GM19468 (cell line): ENCODE data around the gene FGD1.

Experiments
- ATAC-seq: cut with Tn5 transposase; IDR thresholded peaks from one replicate; pipeline ENCODE4 v1.9.1; 2021; ENCODE audit warnings: mild to moderate bottlenecking, moderate library complexity, moderate number of reproducible peaks; ENCODE audit not compliant: unreplicated experiment; ENCODE audit errors: extremely low read depth

Gene FGD1

DNA sequence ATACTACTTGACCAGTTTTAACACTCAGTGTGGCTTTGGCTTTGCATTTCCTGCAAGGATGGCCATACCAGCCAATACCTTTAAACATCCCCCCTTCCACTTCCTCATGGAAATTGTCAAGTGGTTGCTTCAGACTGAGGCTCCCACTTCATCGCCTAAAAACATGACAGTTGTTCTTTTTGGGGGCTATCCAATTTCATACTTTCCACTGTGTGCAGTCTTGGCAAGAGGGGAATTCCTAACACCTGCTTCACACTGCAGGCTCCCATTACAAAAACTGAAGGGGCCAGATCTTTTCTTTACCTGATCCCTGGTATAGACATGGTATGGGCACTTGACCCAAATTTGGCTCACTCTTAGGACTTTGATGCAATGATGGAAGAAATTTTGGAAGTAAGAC, 84.3 kb downstream of the FGD1 start:
- ATAC-seq, result no peak

DNA sequence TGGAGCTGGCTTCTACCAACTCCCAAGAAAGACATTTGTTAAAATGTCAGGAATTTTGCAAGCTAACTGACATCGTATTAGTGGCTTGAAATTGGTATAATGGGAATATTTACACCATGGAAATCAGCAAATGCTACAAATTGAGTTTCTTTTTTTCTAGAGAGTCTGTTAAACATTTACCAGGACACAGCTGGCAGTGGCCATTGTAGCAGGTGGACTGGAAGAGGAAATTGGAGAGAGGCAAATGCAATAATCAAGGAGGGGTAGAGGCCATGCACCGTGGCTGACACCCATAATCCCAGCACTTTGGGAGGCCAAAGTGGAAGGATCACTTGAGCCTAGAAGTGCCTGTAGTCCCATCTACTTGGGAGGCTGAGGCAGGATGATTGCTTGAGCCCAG, 88.8 kb downstream of the FGD1 start:
- no peak for ATAC-seq

DNA sequence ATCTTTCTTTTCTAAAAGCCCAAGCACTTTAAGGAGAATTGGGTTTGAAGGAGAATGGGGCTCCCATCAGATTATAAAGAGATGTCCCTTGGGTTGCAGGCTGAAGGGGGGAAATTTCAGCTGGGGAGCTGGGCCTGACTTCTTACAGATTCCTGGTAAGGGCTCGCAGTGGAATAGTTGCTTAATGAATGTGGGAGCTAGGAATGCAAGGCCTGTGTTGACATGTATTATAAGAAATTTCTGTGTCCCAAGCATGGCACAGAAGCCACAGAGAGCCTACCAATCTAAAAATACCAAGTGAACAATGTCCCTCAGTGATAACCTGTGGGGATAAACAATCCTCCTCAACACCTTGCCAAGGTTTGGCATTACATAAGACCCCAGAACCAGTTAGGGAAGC, 98.9 kb downstream of the FGD1 start:
- ATAC-seq, result no peak
